Epidermal melanocyte (primary cell): ENCODE results near the gene NUP153.
"Not testable (repeated sequence)": the region's sequence is repeated elsewhere in the genome, so short reads cannot be mapped to it uniquely, and the experiment has no call there.

ENCODE experiments used
- DNase-seq: peaks from one replicate; pipeline ENCODE4 v3.0.0; 2011; ENCODE audit warnings: low spot score; ENCODE audit not compliant: insufficient read length

Gene NUP153

DNA sequence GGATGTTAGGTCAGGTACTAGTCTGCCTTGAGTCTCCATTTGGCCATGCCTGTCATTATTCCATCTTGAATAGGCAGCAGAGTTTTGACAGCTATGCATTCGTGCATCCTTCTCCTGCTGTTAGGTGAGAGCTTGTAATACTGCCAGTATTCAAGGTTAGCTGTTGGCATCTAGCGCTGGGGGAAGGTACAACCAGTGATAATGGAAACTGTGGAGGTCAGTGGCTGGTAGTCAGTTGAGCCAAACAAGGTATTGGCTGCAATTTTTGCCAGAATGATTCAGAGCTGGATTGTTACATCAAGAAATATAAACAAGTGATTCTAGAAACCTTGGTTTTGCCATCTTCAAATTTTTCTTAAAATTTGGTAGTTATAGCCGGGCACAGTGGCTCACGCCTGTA lies 100.1 kb downstream of the NUP153 start:
- DNase-seq: no peak

DNA sequence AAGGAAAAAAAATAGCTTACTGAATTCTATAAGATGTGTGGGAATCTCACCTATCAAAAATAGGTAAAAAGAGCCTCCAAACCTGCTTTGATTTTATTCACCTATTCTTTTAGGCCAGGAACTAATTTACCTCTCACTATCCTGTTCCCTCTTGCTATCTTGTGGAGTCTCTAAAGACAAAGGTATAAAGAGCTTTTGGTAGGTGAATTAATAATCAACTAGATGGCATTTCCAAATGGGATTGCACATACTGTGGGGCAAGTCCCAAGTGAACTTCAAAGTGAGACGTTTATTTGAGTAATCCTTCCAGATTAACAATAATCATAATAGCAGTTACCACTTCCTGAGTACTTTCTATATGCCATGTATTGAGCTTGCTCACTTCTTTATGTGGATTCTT lies 103.8 kb downstream of the NUP153 start:
- no peak for DNase-seq

DNA sequence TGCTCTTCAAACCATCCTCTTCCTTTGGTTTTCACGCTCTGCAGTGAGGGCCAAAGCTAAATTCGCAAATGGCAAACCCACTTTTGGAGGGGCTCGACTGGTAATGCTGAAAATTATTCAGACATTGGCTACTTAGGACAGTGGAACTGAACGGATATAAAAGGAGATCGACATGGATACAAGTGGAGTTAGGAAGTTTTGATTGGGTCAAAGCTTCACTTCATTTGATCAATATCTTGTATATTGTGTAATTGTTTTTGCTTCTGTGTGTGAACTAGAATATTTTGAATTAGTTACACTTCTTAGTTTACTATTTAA lies 105.4 kb downstream of the NUP153 start:
- no peak for DNase-seq

DNA sequence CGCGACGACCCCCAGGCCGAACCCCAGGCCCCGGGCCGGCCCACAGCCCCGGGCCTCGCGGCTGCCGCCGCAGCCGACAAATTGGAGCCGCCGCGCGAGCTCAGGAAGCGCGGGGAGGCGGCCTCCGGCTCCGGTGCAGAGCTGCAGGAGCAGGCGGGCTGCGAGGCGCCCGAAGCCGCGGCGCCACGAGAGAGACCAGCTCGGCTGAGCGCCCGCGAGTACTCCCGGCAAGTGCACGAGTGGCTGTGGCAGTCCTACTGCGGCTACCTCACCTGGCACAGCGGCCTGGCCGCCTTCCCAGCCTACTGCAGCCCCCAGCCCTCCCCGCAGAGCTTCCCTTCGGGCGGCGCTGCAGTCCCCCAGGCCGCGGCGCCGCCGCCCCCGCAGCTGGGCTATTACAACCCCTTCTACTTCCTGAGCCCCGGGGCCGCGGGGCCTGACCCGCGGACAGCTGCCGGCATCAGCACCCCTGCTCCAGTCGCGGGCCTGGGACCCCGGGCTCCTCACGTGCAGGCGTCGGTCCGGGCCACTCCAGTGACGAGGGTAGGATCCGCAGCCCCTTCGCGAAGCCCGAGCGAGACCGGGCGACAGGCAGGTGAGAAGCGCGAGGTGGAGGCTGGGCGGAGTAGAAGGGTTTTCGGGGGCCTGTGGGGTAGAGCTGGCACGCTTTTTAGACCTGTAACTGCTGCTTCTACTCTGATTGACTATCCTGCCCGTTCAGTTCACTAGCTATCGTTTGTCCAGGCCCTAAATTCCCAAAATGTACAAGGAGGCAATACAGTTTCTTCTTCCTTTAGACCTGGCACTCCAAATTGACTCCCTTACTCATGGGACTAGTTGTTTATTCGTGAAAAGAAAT lies 106.0 kb downstream of the NUP153 start:
- no peak for DNase-seq

DNA sequence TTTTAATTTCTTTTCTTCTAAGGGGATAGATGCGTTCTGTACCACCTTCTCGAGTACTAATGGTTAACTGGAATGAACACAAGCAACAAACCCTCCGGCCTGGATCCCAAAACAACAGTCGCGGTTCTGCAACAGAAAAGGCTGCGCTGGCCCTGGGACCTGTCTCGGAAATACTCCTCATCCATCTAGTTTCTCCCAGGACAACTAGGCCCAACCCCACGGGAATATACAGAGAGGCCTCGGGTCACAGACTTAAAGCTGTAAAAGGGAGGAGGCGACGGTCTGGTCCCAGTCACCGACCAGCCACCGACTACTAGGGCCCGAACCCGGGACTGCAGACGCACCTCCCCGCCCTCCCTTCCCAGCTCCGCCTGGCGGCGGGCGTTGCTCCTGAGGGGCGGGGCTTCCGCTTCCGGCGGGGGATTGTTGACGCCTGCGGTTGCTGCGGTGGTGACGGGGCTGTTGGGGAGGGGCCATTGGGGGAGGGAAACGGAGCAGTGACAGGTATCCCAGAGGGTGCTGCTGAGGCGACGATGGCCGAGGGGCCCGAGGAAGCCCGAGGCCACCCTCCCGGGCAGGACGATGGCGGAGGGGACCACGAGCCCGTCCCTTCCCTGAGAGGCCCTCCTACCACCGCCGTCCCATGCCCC lies 106.7 kb downstream of the NUP153 start, which contains the start of gene FAM8A1:
FAM8A1 (plus strand) TSS at position 426 of the 650 bp plus-strand sequence; CDS start at position 534, 108 bp downstream.
- DNase-seq: peak; percentile 64

DNA sequence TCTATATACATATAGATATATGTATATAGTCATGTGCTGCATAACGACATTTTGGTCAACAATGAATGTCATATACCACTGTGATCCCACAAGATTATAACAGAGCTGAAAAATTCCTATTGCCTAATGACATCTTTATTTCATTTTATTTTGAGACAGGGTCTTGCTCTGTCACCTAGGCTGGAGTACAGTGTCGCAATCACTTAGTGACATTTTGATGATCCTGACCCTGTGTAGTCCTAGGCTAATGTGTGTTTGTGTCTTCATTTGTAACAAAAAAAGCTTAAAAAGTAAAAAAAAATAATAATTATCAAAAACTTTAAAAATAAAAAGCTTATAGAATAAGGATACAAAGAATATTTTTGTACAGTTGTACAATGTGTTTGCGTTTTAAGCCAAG lies 110.6 kb downstream of the NUP153 start:
- DNase-seq: no peak

DNA sequence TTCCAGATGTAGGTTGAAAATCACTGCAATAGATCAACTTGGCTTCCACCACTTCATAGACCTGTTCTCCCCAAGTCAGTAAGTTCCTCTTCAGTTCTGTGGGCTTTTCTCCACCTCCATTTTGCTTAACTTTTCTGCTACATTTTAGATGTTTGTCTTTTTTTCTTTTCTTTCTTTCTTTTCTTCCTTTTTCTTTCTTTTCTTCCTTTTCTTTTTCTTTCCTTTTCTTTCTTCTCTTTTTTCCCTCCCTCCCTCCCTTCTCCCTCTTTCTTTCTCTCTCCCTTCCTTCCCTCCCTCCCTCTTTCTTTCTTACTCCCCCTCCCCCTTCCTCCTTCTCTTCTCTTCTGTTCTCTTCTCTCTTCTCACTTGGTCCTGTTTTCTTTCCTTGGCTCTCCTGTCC lies 113.5 kb downstream of the NUP153 start:
- DNase-seq: no peak

DNA sequence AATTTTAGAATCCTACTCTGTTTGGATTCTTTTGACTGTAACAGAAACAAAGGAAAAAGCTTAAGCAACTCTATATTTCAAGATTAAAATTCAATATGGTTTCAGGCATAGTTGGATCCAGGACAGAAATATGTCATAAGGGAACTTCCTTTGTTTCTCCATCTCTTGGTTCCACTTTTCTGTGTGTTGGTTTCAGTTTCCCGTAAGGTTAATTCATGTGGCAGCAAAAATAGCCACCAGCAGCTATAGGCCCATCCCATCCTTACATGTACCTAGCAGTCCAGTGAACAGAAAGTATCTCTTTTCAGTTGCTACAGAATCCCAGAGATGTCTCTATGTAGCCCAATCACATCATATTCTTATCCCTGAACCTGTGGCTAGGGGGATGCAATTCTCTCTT lies 115.4 kb downstream of the NUP153 start:
- DNase-seq: no peak

DNA sequence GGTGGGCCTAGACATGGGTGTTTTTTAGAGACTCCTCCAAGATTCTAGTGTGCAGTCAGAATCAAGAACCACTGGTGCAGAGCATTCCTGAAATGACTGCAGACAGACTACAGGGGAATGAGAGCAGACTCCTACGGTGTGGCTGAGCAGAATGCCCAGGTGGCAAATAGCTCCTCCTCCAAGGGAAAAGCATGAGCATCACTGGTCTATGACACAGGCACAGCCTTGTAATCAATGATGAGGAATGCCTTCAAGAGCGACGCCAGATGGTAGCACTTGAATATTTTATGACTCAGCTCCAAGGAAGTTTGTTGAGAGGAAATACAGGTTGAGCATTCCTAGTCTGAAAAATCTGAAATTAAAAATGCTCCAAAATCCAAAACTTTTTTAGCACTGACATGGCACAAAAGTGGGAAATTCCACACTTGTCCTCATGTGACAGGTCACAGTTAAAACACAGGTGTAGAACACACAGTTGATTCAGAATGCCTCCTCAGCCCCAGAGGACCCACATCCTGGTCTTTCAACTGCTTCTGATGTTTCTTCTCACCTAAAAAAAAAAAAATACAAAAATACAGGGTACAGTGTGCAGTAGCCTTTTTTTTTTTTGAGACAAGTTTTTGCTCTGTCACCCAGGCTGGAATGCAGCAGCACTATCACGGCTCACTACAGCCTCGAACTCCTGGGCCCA lies 117.2 kb downstream of the NUP153 start:
- peak; percentile 22 for DNase-seq

DNA sequence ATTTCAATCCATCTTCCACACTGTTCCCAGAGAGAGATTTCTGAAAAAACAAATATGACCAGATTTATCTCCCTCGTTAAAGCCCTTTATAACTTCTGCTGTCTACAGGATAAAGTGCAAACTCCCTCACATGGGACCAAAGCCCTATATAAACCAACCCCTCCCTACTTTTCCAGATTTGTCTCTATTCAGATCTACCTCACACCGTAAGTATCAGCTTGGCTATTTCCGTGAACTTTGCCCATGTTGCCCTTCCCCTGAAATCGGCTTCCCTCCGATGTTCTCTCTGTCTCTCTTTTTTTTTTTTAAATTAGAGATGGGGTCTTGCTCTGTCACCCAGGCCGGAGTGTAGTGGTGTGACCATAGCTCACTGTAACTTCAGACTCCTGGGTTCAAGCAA lies 118.7 kb downstream of the NUP153 start:
- DNase-seq: no peak

DNA sequence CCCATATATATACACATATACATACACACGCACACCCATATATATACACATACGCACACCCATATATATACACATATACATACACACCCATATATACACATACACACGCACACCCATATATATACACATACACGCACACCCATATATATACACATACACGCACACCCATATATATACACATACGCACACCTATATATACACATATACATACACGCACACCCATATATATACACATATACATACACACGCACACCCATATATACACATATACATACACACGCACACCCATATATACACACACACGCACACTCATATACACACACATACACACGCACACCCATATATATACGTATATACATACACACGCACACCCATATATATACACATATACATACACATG lies 120.1 kb downstream of the NUP153 start:
- DNase-seq: not testable (repeated sequence)

DNA sequence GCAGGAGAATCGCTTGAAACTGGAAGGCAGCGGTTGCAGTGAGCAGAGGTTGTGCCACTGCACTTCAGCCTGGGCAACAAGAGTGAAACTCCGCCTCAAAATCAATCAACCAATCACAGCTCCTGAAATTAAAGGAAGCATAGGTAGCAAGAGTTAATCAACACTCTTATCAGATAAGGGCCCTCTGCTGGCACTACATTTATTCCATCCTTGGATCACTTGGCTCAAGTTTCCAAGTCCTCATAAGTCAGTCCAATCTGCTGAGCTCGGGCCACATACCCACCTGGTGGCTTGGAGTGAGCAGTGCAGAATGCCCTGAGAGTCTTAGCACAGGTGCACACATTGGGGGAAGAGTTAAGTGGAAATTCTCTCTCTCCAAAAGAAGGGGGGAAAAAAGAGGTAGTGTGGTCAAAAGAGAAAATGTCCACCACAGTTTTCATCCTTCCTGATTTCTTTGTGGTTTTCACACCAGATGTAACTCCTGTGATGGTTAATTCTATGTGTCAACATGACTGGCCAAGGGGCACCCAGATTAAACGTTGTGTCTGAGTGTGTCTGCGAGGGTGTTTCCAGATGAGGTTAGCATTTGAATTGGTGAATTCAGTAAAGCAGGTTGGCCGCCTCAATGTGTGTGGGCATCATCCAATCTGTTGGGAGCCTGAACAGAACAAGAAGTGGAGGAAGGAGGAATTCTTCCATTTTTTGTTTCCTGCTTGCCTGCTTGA lies 120.8 kb downstream of the NUP153 start:
- no peak for DNase-seq

DNA sequence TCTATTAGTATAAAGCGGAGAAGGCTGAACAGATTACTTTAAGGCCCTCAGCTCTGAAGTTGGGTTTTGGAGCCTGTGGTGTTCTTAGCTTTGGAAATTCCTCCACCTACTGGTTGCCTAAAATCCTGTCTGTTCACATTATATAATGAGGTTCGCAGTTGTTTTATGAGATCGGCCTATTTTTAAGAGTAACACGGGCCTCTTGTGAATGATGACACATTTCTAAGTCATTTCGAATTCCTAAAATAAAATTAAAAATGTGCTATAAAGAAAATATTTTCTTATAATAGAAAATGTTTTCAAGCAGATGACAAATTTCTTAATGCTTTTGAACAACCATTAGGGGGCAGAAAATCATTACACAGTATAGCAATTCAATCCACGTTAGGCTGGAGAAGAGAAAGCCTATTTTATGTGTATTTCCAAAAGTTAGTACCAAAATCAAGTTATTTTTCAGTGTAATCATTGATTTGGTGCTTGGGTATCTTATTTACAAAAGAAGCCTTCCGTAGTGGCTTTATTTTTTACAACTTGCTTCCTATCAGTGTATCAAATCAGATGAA lies 122.4 kb downstream of the NUP153 start:
- peak; percentile 65 for DNase-seq

DNA sequence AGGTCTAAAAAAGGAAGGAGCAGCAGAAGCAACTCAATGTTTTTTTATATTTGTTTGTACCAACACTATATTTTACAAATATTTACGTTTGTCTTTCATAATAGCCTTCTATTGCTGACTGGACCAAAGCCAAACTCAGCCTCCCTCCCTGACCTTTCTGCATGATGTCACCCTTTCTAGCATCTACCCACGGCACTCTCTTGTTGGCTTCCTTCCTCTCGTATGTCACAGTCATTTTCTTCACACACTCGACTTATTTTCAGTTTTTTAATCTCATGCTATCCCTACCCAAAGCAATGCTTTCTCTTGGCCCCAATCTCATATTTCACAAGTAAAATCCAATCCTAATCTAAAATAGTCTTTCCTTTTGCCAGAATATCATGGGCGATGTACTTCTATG lies 122.9 kb downstream of the NUP153 start:
- no peak for DNase-seq

DNA sequence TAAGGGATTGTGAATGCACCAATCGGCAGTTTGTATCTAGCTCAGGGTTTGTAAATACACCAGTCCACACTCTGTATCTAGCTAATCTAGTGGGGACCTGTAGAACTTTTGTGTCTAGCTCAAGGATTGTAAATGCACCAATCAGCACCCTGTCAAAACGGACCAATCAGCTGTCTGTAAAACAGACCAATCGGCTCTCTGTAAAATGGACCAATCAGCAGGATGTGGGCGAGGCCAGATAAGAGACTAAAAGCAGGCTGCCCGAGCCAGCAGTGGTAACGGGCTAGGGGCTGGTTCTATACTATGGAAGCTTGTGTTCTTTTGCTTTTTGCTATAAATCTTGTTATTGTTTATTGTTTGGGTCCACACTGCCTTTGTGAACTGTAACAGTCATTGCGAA lies 125.4 kb downstream of the NUP153 start:
- DNase-seq: not testable (repeated sequence)

DNA sequence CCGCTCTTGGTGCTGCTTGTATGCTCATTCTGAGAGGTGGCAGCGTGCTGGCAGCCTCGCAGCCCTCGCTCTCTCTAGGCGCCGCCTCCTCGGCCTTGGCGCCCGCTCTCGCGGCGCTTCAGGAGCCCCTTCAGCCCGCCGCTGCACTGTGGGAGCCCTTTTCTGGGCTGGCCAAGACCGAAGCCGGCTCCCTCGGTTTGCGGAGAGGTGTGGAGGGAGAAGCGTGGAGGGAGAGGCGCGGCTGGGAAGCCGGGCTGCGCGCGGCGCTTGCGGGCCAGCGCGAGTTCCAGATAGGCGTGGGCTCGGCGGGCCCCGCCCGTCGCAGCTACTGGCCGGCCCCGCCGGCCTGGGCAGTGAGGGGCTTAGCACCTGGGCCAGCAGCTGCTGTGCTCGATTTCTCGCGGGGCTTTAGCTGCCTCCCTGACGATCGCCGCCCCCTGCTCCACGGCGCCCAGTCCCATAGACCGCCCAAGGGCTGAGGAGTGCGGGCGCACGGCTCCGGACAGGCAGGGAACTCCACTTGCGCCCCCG lies 126.1 kb downstream of the NUP153 start:
- DNase-seq: no peak

DNA sequence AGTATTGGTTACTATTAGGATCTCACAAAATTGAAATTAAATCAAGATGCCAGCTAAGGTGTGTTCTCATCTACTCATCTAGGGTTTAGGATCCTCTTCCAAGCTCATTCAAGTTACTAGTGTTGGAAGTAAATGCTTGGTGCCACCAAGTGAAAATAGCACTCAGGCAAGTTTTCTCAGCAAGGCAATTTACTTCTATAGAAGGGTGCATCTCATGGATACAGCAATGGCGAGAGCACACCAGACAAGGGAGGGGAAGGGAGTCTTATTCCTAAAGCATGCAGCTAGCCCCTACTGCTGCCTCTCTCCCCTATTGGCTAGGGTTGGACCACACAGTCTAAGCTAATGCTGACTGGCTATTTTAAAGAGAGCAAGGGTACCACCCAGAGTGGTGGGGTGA lies 129.7 kb downstream of the NUP153 start:
- no peak for DNase-seq

DNA sequence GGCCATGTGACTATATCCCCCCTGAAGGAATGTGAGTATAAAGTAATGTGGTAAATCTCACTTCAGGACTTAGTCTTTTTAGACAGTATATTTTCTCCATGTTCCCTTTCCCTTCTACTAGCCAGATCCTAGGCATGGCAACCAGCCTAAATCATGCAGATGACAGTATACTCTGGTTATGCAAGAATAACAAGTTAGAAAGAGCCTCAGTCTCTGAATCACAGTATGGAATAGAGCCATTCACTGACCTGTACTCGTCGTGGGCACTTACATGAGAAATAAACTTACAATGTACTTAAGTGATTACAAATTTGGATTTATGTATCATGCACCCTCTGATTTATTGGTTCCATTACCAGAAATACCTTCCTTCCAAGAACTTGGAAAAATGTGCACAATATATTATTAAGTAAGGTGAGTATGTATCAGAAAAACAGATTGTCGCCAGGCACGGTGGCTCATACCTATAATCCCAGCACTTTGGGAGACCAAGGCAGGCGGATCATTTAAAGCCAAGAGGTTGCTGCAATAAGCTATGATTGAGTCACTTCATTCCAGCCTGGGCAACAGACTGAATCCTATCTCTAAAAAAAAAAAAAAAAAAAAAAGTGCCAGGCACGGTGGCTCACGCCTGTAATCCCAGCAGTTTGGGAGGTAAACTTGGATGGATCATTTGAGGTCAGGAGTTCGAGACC lies 131.7 kb downstream of the NUP153 start:
- no peak for DNase-seq

DNA sequence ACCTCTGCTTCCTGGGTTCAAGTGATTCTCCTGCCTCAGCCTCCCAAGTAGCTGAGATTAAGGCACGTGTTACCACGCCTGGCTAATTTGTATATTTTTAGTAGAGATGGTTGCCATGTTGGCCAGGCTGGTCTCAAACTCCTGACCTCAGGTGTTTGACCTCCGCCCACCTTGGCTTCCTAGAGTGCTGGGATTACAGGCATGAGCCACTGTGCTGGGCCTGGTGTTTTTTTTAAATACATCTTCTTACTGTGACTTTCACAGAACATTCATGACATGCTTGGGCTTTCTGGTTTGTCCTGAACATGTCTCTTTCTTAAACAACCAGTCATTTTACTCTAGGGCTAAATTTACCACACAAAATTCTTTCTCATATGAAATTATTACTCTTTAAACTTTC lies 141.3 kb downstream of the NUP153 start:
- DNase-seq: no peak
